Kidney epithelial cell (primary cell): ENCODE results near the gene COL4A3. TPM values are rescaled to one million over a fixed set of nuclear protein-coding genes. Genes with fewer than 3 reads are reported as not detected.

Experiments used
- DNase-seq: peaks from one replicate; pipeline ENCODE4 v3.0.0-alpha.2; 2010; ENCODE audit warnings: low read depth
- H3K27me3 ChIP-seq: 2 replicates; pipeline ENCODE4 v1.6.0; 2011; ENCODE audit warnings: low read length; ENCODE audit not compliant: control insufficient read depth, insufficient read depth
- H3K36me3 ChIP-seq: 2 replicates; pipeline ENCODE4 v1.5.1; 2011; ENCODE audit warnings: low read length; ENCODE audit not compliant: control insufficient read depth, insufficient read depth
- H3K4me3 ChIP-seq: 2 replicates; pipeline ENCODE4 v1.5.1; 2011; ENCODE audit warnings: low read depth, mild to moderate bottlenecking, control low read depth, low read length
- total RNA-seq: library from RNA; depleted of rRNA; stranded (reverse); fragments of >200 nt; gene quantifications from 2 replicates; pipeline ENCODE4 v1.2.3, GENCODE V29; 2015
- TF ChIP-seq, protein P1 (sequence below): IDR thresholded peaks from 2 replicates; pipeline ENCODE4 v1.5.1; 2011; ENCODE audit warnings: mild to moderate bottlenecking, moderate library complexity, low read length, control low read depth, inconsistent platforms; ENCODE audit not compliant: insufficient read depth, poor library complexity, severe bottlenecking

The COL4A3 gene
- total RNA-seq, 1 donor from 2014 or later, result 2.3 TPM

DNA sequence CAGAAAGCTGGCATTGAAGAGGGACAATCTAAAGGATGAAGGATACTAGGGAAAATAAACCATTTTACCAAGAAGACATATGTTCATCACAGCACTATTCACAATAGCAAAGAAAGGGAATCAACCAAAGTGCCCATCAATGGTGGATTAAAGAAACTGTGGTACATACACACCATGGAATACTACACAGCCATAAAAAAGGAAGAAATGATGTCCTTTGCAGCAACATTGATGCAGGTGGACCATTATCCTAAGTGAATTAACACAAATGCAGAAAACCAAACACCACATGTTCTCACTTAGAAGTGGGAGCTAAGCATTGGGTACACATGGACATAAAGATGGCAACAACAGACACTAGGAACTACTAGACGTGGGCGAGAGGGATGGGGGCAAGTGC lies 153.4 kb downstream of the COL4A3 start:
- DNase-seq, result no peak
- Histone ChIP-seq H3K27me3 (no peaks in the 10 kb centered on the region), H3K36me3 (no peaks in the 10 kb centered on the region), H3K4me3 (no peak overlapping the region)
- TF ChIP-seq, protein P1, sequence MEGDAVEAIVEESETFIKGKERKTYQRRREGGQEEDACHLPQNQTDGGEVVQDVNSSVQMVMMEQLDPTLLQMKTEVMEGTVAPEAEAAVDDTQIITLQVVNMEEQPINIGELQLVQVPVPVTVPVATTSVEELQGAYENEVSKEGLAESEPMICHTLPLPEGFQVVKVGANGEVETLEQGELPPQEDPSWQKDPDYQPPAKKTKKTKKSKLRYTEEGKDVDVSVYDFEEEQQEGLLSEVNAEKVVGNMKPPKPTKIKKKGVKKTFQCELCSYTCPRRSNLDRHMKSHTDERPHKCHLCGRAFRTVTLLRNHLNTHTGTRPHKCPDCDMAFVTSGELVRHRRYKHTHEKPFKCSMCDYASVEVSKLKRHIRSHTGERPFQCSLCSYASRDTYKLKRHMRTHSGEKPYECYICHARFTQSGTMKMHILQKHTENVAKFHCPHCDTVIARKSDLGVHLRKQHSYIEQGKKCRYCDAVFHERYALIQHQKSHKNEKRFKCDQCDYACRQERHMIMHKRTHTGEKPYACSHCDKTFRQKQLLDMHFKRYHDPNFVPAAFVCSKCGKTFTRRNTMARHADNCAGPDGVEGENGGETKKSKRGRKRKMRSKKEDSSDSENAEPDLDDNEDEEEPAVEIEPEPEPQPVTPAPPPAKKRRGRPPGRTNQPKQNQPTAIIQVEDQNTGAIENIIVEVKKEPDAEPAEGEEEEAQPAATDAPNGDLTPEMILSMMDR, result no peak

DNA sequence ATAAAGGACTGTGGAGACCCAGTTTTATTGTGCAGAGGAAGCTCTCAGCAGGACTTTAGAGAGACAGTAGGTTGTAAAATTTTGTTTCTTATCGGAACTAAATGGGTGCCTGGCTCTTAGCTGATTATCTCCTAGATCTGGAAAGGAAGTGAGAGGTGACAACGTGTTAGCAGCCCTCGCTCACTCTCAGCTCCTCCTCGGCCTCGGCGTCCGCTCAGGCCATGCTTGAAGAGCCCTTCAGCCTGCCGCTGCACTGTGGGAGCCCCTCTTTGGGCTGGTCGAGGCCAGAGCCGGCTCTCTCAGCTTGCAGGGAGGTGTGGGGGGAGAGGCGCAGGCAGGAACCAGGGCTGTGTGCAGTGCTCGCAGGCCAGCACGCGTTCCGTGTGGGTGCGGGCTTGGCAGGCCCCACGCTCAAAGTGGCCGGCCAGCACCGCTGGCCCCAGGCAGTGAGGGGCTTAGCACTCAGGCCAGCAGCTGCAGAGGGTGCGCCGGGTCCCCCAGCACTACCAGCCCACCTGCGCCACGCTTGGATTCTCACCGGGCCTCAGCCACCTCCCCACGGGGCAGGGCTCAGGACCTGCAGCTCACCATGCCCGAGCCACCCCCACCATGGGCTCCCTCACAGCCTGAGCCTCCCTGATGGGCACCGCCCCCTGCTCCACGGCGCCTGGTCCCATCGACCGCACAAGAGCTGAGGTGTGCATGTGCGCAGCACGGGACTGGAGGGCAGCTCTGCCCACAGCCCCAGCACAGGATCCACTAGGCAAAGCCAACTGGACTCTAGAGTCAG lies 156.1 kb downstream of the COL4A3 start:
- H3K36me3 ChIP-seq, result no peaks in the 10 kb centered on the region
- TF ChIP-seq, protein P1, result no peak
- no peak for DNase-seq
- H3K4me3 ChIP-seq, result no peak overlapping the region
- H3K27me3 ChIP-seq, result no peaks in the 10 kb centered on the region

DNA sequence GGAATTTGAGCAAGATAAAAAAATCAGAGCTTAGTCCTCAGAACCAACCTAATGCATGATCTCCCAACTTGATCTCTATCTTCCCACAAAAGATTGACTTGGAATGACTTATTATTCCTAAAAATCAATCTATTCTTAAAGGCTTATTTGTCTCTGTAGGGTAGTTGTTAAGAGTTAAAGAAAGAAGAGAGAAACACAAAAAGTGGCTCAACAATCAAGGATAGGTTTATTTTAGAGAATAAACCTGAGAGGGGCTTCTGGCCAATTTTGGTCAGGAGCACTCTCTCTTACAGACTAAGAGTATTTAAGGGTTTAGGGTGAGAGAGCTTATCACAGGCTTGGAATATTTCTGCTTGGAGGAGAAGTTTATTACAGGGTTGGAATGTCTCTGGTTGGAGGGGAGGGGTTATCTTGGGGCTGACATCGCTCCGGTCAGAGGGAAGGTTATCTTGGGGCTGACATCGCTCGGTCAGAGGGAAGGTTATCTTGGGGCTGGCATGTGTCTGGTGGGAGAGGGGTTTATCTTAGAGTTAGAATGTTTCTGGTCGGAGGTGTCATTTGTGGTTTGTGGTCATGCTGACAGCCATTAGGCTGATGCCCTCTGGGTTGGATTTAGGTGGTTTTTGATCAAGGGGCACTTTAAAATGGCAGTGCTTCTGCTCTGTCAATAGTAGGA lies 158.2 kb downstream of the COL4A3 start:
- no peak for DNase-seq
- TF ChIP-seq, protein P1, result no peak
- no peaks in the 10 kb centered on the region for H3K36me3 ChIP-seq
- H3K4me3 ChIP-seq, result no peak overlapping the region
- H3K27me3 ChIP-seq, result no peaks in the 10 kb centered on the region

DNA sequence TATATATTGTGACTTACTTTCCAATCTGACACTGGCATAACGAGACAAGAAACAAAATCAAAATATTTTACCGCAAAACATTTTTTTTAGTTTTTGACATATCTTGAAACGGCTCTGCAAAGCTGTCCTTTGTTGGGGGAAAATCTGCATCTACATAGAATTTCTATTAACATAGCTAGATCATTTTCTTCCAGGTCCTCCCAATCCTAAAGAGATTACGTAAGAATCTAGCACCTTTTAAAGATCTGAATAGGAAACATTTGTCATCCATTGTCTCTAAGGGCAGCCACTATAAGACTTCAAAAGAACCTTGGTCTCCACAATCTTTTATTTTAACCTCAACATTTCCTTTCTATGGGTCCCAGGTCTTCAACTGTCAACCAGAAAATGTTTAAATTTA lies 159.4 kb downstream of the COL4A3 start:
- no peaks in the 10 kb centered on the region for H3K36me3 ChIP-seq
- H3K4me3 ChIP-seq, result no peak overlapping the region
- TF ChIP-seq, protein P1, result no peak
- no peaks in the 10 kb centered on the region for H3K27me3 ChIP-seq
- DNase-seq, result no peak

DNA sequence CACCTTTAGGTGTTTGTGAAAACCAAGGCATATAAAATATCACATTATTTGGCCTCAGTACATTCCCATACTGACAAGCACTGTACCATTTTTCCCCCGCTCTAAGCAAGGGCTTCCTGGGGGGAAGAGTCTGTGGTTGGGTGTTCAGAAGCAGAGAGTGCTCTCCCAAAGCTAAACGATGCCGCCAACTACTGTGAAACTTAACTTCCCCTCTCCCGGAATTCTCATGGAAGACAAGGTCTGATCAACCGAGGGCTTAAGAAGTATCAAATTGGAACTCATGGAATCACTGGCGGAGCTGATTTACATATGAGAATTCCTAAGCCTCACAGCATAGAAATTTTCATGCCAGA lies 160.2 kb downstream of the COL4A3 start:
- Histone ChIP-seq H3K27me3 (no peaks in the 10 kb centered on the region), H3K4me3 (peak overlapping the region; percentile 75), H3K36me3 (no peaks in the 10 kb centered on the region)
- TF ChIP-seq, protein P1, result no peak
- DNase-seq, result no peak
